ENCODE measurements around the gene FBN1. TPM values are rescaled to one million over a fixed set of nuclear protein-coding genes. Genes with fewer than 3 reads are reported as not detected.

Gene FBN1
- total RNA-seq, 1 experiment from 2014 or later: 6.7 TPM

DNA sequence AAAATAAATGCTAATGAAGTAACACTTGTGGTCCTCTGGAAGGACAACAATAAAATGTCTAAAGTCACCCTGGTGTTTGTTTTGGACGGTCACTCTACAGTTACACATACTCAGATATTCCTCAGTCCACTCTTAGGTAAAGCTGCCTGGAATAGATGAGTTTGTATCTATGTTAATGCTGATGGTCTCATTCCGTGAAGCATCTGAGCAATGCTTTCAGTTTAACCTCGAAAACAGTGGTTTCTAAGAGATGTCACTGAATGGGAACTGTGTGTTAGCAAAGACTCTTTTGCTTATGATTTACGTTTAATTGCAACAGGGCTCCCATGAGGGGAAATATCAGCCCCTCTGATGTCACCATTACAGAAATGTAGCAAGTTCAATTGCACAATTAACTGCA is 49.1 kb downstream of the FBN1 start:
- no peaks in the 10 kb centered on the region for H3K9me3 ChIP-seq (ENCODE audit: low read length)
- intact Hi-C loops (cut with micrococcal nuclease): no loop called here
- no peaks in the 10 kb centered on the region for H3K9me2 ChIP-seq (replicated peaks; ENCODE audit: low read length)
- ChIA-PET POLR2A (ENCODE audit: unreplicated experiment) (no interaction called here), CTCF (no interaction called here)
- H3K79me2 ChIP-seq (ENCODE audit: low read length): no peaks in the 10 kb centered on the region
- H3K4me2 ChIP-seq (ENCODE audit: low read length): no peak overlapping the region
- TF ChIP-seq EZH2 (IDR thresholded peaks at IDR 0.05; ENCODE audit: low read length, unreplicated experiment) (no peak), CTCF (conservative IDR thresholded peaks at IDR 0.05; ENCODE audit: low read depth, low read length) (no peak), EZH2phosphoT487 (IDR thresholded peaks at IDR 0.05; ENCODE audit: borderline replicate concordance, low read length) (no peak)
- no TSS peak for BruUV-seq (replicated peaks)
- H4K20me1 ChIP-seq (ENCODE audit: low read length): no peaks in the 10 kb centered on the region
- H3K27ac ChIP-seq (ENCODE audit: low read length): no peak overlapping the region
- H3K27me3 ChIP-seq (ENCODE audit: low read length): no peaks in the 10 kb centered on the region
- H2AFZ ChIP-seq (ENCODE audit: low read length): no peak overlapping the region
- H3K4me3 ChIP-seq (ENCODE audit: low read length): no peak overlapping the region
- H3F3A ChIP-seq (ENCODE audit: low read length, unreplicated experiment): no peaks in the 10 kb centered on the region
- no peak for ATAC-seq
- H3K9ac ChIP-seq (ENCODE audit: low read length): no peak overlapping the region
- H3K36me3 ChIP-seq (ENCODE audit: low read depth, low read length): no peaks in the 10 kb centered on the region
- DNase-seq: no peak
- H3K4me1 ChIP-seq (ENCODE audit: insufficient read depth, low read length): no peaks in the 10 kb centered on the region

DNA sequence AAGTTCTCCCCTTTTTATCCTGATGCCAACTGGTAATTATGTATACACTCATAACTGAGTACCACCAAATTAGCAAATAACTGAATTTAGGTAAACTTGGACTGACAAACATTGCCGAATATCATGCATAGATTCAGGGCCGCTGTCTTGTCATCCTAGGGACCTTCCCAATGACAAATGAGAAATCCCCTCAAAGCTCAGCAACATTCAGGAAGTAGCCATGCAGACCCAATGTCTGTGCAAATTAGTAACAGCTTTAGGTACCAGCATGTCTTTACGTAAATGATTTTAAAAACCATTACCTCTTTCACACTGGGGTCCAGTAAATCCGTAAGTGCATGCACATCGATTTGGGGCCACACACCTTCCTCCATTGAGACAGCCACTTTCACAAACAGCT is 49.5 kb downstream of the FBN1 start:
- CTCF ChIA-PET: no interaction called here
- H3K79me2 ChIP-seq (ENCODE audit: low read length): no peaks in the 10 kb centered on the region
- H3K27ac ChIP-seq (ENCODE audit: low read length): no peak overlapping the region
- intact Hi-C loops (cut with micrococcal nuclease): no loop called here
- H3K9me2 ChIP-seq (replicated peaks; ENCODE audit: low read length): no peaks in the 10 kb centered on the region
- H3K4me3 ChIP-seq (ENCODE audit: low read length): no peak overlapping the region
- POLR2A ChIA-PET (ENCODE audit: unreplicated experiment): no interaction called here
- no peak overlapping the region for H3K4me2 ChIP-seq (ENCODE audit: low read length)
- H3K27me3 ChIP-seq (ENCODE audit: low read length): no peaks in the 10 kb centered on the region
- H3K4me1 ChIP-seq (ENCODE audit: insufficient read depth, low read length): no peaks in the 10 kb centered on the region
- no peaks in the 10 kb centered on the region for H3K9me3 ChIP-seq (ENCODE audit: low read length)
- H3K9ac ChIP-seq (ENCODE audit: low read length): no peak overlapping the region
- no peaks in the 10 kb centered on the region for H3F3A ChIP-seq (ENCODE audit: low read length, unreplicated experiment)
- no peak for DNase-seq
- H4K20me1 ChIP-seq (ENCODE audit: low read length): no peaks in the 10 kb centered on the region
- no TSS peak for BruUV-seq (replicated peaks)
- TF ChIP-seq EZH2 (IDR thresholded peaks at IDR 0.05; ENCODE audit: low read length, unreplicated experiment): no peak
- no peak overlapping the region for H2AFZ ChIP-seq (ENCODE audit: low read length)
- ATAC-seq: no peak
- H3K36me3 ChIP-seq (ENCODE audit: low read depth, low read length): no peaks in the 10 kb centered on the region

DNA sequence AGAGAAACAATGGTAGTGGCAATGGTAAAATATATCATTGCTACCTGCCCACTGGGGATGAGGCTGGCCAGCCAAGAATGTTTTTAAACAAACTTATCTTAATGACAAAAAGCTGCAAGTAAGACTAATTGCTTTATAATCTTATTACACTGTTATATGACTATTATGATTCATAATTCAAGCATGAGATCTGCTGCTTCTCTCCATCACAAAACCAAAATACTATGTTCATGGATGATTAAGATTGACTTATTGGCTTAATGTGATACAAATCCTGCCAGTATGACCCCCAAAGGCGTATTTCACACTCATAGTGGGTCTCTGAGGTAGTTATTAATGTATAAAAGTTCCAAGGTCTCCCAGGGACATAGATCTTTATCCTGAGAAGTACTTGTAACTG is 52.6 kb downstream of the FBN1 start:
- no peaks in the 10 kb centered on the region for H3K4me1 ChIP-seq (ENCODE audit: insufficient read depth, low read length)
- H3K9me2 ChIP-seq (replicated peaks; ENCODE audit: low read length): no peaks in the 10 kb centered on the region
- DNase-seq (no peak), ATAC-seq (no peak)
- no peaks in the 10 kb centered on the region for H3K79me2 ChIP-seq (ENCODE audit: low read length)
- H3K27ac ChIP-seq (ENCODE audit: low read length): no peak overlapping the region
- intact Hi-C loops (cut with micrococcal nuclease): no loop called here
- no peaks in the 10 kb centered on the region for H3K36me3 ChIP-seq (ENCODE audit: low read depth, low read length)
- no peak overlapping the region for H3K4me3 ChIP-seq (ENCODE audit: low read length)
- no peak overlapping the region for H3K4me2 ChIP-seq (ENCODE audit: low read length)
- TF ChIP-seq CTCF (conservative IDR thresholded peaks at IDR 0.05; ENCODE audit: low read depth, low read length): no peak
- no peaks in the 10 kb centered on the region for H3K27me3 ChIP-seq (ENCODE audit: low read length)
- H2AFZ ChIP-seq (ENCODE audit: low read length): no peak overlapping the region
- no peak overlapping the region for H3K9ac ChIP-seq (ENCODE audit: low read length)
- POLR2A ChIA-PET (ENCODE audit: unreplicated experiment): no interaction called here
- BruUV-seq (replicated peaks): no TSS peak
- no peaks in the 10 kb centered on the region for H3F3A ChIP-seq (ENCODE audit: low read length, unreplicated experiment)
- H4K20me1 ChIP-seq (ENCODE audit: low read length): no peaks in the 10 kb centered on the region
- H3K9me3 ChIP-seq (ENCODE audit: low read length): no peaks in the 10 kb centered on the region
- CTCF ChIA-PET: no interaction called here
